AG08395 (cell line): ENCODE data around the gene POLA1.

Source experiments
- DNase-seq: peaks from one replicate; pipeline ENCODE4 v3.0.0; 2012; ENCODE audit warnings: mixed read lengths, low spot score

The POLA1 gene

DNA sequence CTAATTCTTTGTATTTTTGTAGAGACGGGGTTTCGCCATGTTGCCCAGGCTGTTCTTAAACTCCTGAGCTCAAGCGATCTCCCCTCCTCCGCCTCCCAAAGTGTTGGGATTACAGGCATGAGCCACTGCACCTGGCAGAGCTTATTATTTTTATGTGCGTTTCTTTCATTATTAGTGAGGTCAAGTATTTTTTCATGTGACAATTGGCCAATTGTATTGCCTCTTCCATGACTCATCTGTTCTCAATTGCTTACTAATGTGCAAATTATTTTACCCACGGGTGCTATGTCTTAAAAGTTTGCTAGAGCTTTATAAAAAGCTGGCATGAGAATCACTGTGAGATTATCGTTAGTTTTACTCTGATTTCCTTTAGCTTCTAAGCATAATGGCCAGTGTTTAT, 335.0 kb downstream of the POLA1 start:
- peak; percentile 25 for DNase-seq

DNA sequence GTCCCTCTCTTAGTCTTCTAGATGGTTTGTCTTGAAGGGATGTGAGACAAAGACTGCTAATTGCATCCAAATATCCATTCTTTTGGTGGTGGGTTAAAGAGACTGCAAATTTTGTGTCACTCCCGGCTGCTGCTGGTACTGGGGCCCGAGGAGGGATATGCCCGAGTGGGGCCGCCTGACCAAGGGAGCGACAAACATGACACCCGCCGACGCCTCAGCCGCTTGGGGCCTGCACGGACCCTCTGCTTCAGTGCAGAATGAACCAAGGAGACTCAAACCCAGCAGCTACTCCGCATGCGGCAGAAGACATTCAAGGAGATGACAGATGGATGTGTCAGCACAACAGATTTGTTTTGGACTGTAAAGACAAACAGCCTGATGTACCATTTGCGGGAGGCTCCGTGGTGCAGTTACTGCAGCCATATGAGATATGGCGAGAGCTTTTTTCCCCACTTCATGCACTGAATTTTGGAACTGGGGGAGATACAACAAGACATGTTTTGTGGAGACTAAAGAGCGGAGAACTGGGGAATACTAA, 335.6 kb downstream of the POLA1 start:
- DNase-seq, result no peak

DNA sequence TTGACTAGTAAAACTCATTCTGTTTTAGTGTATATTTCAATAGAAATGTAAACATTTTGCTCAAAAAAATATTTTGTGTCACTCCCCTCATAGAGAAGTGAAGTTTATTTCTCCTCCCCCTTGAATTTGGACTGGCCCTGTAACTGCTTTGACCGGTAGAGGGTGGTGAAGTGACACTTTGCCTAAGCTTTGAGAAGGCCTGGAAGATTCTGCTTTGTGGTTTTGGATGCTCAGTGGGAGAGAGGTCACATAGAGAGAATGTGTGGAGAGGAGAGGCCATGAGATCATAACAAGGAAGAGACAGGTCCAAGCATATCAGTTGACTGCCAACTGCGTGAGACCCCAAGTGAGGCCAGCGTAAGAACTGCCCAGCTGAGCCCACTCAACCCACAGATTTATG, 341.2 kb downstream of the POLA1 start:
- DNase-seq, result no peak

DNA sequence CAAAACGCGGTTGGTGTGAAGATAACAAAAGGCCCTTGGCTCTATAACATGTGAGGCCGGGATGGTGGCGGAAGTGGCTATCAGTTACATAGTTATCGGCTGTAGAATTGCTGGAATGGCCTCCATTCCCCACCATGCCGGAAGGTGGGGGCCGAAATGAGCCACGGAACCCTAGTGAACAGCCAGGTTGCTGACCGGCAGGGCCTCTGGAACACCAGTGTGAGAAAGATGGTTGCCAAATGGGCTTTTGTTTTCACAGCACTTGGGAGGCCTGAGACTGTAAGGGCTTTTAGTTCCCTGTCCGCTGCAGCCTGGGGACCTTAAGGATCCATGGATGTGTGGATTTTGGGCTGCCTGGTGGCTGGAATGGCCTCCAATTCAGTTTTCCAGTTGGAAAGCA, 345.3 kb downstream of the POLA1 start:
- DNase-seq, result no peak

DNA sequence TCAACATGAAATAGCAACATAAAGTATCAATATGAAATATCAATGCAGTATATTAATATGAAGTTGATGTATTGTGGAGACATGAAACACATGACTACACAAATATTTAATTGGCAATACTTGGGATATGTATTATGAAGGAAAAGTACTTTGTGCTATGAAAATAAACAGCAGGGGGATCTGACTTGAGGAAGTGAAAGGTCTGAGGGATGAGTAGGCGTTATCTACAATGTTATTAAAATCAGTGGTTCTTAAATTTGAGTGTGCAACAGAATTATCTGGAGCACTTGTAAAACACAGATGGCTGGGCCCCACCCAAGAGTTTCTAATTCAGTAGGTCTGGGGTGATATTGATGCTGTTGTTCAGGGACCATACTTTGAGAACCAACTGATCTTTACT, 349.5 kb downstream of the POLA1 start:
- DNase-seq, result no peak
